Endodermal cell (in vitro differentiated cells): ENCODE measurements around the gene KCNG2. TPM values are rescaled to one million over a fixed set of nuclear protein-coding genes. Genes with fewer than 3 reads are reported as not detected.
A peak's percentile ranks its signal among the peaks of the same experiment; 100 is the strongest.

Source experiments
- DNase-seq: peaks from one replicate; pipeline ENCODE4 v3.0.0-alpha.2; 2017
- H3K27ac ChIP-seq: 2 replicates; pipeline ENCODE4 v1.5.1; 2013; ENCODE audit warnings: mild to moderate bottlenecking, low read depth, low read length, moderate library complexity
- H3K27me3 ChIP-seq: 2 replicates; pipeline ENCODE4 v1.6.1; 2013; ENCODE audit warnings: mild to moderate bottlenecking, low read length, moderate library complexity; ENCODE audit not compliant: insufficient read depth, control insufficient read depth, poor library complexity, severe bottlenecking
- H3K36me3 ChIP-seq: 2 replicates; pipeline ENCODE4 v1.7.0; 2013; ENCODE audit warnings: mild to moderate bottlenecking, low read length, moderate library complexity; ENCODE audit not compliant: control insufficient read depth, insufficient read depth
- H3K4me1 ChIP-seq: one replicate; pipeline ENCODE4 v1.7.0; 2013; ENCODE audit warnings: low read length; ENCODE audit not compliant: control insufficient read depth, insufficient read depth
- H3K4me3 ChIP-seq: 2 replicates; pipeline ENCODE4 v1.5.1; 2013; ENCODE audit warnings: mild to moderate bottlenecking, low read length, moderate library complexity
- H3K9ac ChIP-seq: 2 replicates; pipeline ENCODE4 v1.6.1; 2013; ENCODE audit warnings: mild to moderate bottlenecking, low read length, moderate library complexity; ENCODE audit not compliant: poor library complexity, severe bottlenecking; ENCODE audit errors: extremely low read depth
- H3K9me3 ChIP-seq: 2 replicates; pipeline ENCODE4 v1.6.1; 2013; ENCODE audit warnings: mild to moderate bottlenecking, low read length, moderate library complexity; ENCODE audit not compliant: control insufficient read depth
- H3K27ac Mint-ChIP-seq: 2 replicates; pipeline ENCODE4 v1.8.0; 2020; ENCODE audit warnings: mixed read lengths
- H3K27me3 Mint-ChIP-seq: 2 replicates; pipeline ENCODE4 v1.8.0; 2021; ENCODE audit warnings: mild to moderate bottlenecking, mixed read lengths; ENCODE audit not compliant: insufficient read depth
- H3K36me3 Mint-ChIP-seq: 2 replicates; pipeline ENCODE4 v1.8.0; 2020; ENCODE audit warnings: low read depth, mixed read lengths
- H3K4me1 Mint-ChIP-seq: 2 replicates; pipeline ENCODE4 v1.8.0; 2020; ENCODE audit warnings: mixed read lengths
- H3K4me3 Mint-ChIP-seq: 2 replicates; pipeline ENCODE4 v1.8.0; 2020; ENCODE audit warnings: mild to moderate bottlenecking, moderate library complexity, mixed read lengths
- H3K9me3 Mint-ChIP-seq: 2 replicates; pipeline ENCODE4 v1.8.0; 2020; ENCODE audit warnings: mild to moderate bottlenecking, mixed read lengths
- WGBS, 2 experiments: methylation state at CpG; one replicate each; pipeline versions ENCODE4 v1.1.5 to v1.1.7; 2013; ENCODE audit warnings: missing lambda C conversion rate in 2 of 2, mixed read lengths in 1 of 2; ENCODE audit not compliant: insufficient coverage in 1 of 2, insufficient read length in 1 of 2; 5-methylcytosine and 5-hydroxymethylcytosine counted together
- total RNA-seq, 2 donors: library from RNA; stranded (reverse); fragmentation: NEBNext Ultra II Directional in 1 of 2; extraction: Animal tissue kit (Norgen Biotek cat#: 25700) in 1 of 2; gene quantifications; 2 replicates in 1 of 2; 3 replicates in 1 of 2; pipeline ENCODE4 v1.2.1, GENCODE V29; 2021
- TF ChIP-seq, protein P1 (sequence below): fragments of 200-600 bp; sonication (generic); conservative IDR thresholded peaks from 2 replicates; pipeline ENCODE4 v1.5.0; 2021; ENCODE audit warnings: antibody characterized with exemption, mild to moderate bottlenecking

Gene KCNG2
- total RNA-seq, 2 donors from 2014 or later, result not detected

DNA sequence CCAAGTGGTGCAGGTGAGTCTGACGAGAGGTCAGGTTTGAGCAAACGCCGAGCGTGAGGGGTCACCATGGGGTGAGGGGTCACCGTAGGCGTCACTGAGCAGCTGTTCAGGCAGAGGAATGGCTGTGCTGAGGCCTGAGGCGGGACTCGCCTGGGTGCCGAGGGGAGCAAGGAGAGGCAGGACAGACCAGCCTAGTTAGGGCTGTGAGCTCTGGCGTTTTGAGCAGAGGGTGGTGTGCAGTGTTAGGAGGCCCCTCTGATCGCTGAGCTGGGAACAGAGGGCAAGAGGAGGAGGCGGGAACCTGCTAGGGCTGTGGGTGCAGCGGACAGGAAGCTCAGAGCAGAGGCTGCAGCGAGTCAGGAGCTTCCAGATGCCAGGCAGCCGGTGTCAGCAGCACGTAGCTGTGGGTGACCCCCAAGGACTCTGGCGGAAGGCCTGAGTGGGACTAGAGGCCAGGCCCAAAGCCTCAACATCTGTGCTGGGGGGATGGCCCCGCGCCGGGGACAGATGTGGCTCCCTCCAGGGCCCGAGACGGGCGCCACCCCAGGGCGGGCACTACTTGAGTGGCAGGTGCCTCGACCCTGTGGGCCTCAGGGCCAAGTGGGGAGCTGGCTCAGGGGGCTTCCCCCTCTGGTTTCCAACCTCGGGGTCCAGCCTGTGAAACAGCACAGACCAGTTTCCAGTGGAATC, 55.7 kb downstream of the KCNG2 start:
- H3K27ac ChIP-seq, result no peak overlapping the region
- H3K4me3 Mint-ChIP-seq, result no peak overlapping the region
- H3K9ac ChIP-seq, result no peak overlapping the region
- no peaks in the 10 kb centered on the region for H3K9me3 ChIP-seq
- H3K4me1 Mint-ChIP-seq, result no peaks in the 10 kb centered on the region
- DNase-seq, result peak; percentile 49
- 87 to 88% methylated on average over 21 to 25 of the region's 26 CpGs for WGBS, 2 experiments
- H3K9me3 Mint-ChIP-seq, result no peaks in the 10 kb centered on the region
- TF ChIP-seq, protein P1, sequence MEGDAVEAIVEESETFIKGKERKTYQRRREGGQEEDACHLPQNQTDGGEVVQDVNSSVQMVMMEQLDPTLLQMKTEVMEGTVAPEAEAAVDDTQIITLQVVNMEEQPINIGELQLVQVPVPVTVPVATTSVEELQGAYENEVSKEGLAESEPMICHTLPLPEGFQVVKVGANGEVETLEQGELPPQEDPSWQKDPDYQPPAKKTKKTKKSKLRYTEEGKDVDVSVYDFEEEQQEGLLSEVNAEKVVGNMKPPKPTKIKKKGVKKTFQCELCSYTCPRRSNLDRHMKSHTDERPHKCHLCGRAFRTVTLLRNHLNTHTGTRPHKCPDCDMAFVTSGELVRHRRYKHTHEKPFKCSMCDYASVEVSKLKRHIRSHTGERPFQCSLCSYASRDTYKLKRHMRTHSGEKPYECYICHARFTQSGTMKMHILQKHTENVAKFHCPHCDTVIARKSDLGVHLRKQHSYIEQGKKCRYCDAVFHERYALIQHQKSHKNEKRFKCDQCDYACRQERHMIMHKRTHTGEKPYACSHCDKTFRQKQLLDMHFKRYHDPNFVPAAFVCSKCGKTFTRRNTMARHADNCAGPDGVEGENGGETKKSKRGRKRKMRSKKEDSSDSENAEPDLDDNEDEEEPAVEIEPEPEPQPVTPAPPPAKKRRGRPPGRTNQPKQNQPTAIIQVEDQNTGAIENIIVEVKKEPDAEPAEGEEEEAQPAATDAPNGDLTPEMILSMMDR, result no peak
- H3K36me3 ChIP-seq, result no peaks in the 10 kb centered on the region
- H3K4me3 ChIP-seq, result no peak overlapping the region
- H3K4me1 ChIP-seq, result no peaks in the 10 kb centered on the region
- no peaks in the 10 kb centered on the region for H3K36me3 Mint-ChIP-seq
- H3K27ac Mint-ChIP-seq, result no peak overlapping the region
- H3K27me3 ChIP-seq, result peaks cover 7% of the 10 kb centered on the region
- peaks cover 3% of the 10 kb centered on the region for H3K27me3 Mint-ChIP-seq

DNA sequence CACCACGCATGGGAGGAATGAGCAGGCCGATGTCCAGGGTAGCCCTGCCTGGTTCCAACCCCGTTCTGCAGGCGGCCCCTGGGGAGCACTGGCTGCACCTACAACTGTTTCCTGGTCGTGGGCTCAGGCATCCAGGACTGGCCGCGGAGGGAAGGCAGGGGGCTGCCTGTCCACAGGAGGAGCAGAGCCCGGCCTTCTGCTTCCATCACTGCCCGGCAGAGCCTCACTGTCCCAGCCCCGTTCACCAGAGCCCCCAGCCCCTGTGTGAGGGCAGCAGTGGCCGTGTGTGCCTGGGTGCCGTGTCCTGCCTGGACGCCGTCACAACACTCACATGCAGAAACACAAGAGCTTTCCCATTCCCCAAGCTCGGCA, 56.2 kb downstream of the KCNG2 start:
- Histone ChIP-seq H3K27ac (no peak overlapping the region), H3K36me3 (no peaks in the 10 kb centered on the region), H3K4me1 (no peaks in the 10 kb centered on the region), H3K27me3 (peaks cover 7% of the 10 kb centered on the region), H3K4me3 (no peak overlapping the region), H3K9ac (no peak overlapping the region), H3K9me3 (no peaks in the 10 kb centered on the region)
- 88% methylated on average over 6 to 15 of the region's 15 CpGs for WGBS, 2 experiments
- H3K4me3 Mint-ChIP-seq, result no peak overlapping the region
- no peaks in the 10 kb centered on the region for H3K36me3 Mint-ChIP-seq
- H3K27ac Mint-ChIP-seq, result no peak overlapping the region
- DNase-seq, result peak; percentile 44
- no peaks in the 10 kb centered on the region for H3K9me3 Mint-ChIP-seq
- TF ChIP-seq, protein P1, result no peak
- H3K4me1 Mint-ChIP-seq, result no peaks in the 10 kb centered on the region
- peaks cover 3% of the 10 kb centered on the region for H3K27me3 Mint-ChIP-seq

DNA sequence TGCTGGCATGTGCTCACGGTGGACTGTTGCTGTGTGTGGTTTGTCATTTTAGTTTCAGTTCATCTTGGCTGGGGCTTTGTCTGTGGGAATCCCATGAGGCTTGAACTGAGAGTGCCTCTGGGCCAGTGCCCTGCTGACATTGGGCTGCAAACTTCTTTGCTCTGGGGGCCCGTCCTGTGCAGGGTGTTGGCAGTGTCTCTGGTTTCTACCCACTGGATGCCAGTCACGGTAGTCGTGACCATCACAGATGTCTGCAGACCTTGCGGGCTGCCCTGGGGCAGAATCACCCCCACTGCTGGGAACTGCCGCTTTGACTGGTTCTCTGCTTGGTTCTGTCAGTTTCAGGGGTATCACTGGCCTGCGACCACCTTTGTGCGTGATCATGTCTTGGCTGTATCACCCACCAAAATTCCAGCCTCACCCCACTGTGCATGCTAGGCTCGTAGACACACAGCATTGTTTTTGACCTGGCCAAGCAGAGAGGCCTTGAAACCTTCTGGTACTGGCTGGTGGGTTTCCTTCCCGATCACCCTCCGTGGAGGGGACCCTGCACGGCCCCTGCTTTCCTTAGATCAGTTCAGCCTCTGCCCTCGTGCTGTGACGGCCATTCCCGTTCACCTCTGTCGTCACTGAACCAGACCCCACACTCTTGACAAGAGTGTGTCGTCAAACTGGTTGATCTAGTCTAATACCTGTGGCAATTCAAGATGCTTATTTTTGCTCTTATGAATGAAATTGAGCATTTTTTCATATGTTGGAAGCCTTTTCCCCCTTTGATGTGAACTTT, 57.6 kb downstream of the KCNG2 start:
- H3K4me3 ChIP-seq, result no peak overlapping the region
- no peak overlapping the region for H3K27ac Mint-ChIP-seq
- no peaks in the 10 kb centered on the region for H3K9me3 ChIP-seq
- no peaks in the 10 kb centered on the region for H3K36me3 Mint-ChIP-seq
- peaks cover 6% of the 10 kb centered on the region for H3K27me3 Mint-ChIP-seq
- H3K27ac ChIP-seq, result no peak overlapping the region
- no peaks in the 10 kb centered on the region for H3K36me3 ChIP-seq
- no peaks in the 10 kb centered on the region for H3K9me3 Mint-ChIP-seq
- no peak overlapping the region for H3K9ac ChIP-seq
- peaks cover 13% of the 10 kb centered on the region for H3K27me3 ChIP-seq
- TF ChIP-seq, protein P1, result no peak
- no peaks in the 10 kb centered on the region for H3K4me1 ChIP-seq
- WGBS, 2 experiments, result 90 to 94% methylated on average over 10 to 17 of the region's 17 CpGs
- H3K4me3 Mint-ChIP-seq, result no peak overlapping the region
- no peak for DNase-seq
- H3K4me1 Mint-ChIP-seq, result no peaks in the 10 kb centered on the region
